Pericardium fibroblast (primary cell): Measurements from ENCODE around the gene ZNF773. TPM values are rescaled to one million over a fixed set of nuclear protein-coding genes. Genes with fewer than 3 reads are reported as not detected.

Experiments used
- total RNA-seq: library from RNA; depleted of rRNA; stranded (reverse); fragments of >200 nt; gene quantifications from 2 replicates; pipeline ENCODE4 v1.2.3, GENCODE V29; 2015

The ZNF773 gene
- total RNA-seq = 7.7 and 10.4 TPM in 2 replicates

GRCh38 chr19:57499680-57500395 is at the start of gene ZNF773:
TSS of gene ZNF773 (plus strand) at chr19:57499938. CDS start at chr19:57500081, 143 bp downstream.

GRCh38 chr19:57477191-57478008 is 22.3 kb upstream of the ZNF773 start, which contains the start of gene ZNF772:
TSS of gene ZNF772 (minus strand) at chr19:57477566. CDS start at chr19:57477309, 257 bp downstream.

GRCh38 chr19:57487477-57488298 is 12.1 kb upstream of the ZNF773 start, which contains the start of gene ZNF419:
TSS of gene ZNF419 (plus strand) at chr19:57487750. CDS start at chr19:57487951, 201 bp downstream.

GRCh38 chr19:57527136-57527881 is 27.6 kb downstream of the ZNF773 start, which contains the start of gene ZNF549:
TSS of gene ZNF549 (plus strand) at chr19:57527356. CDS start at chr19:57527574, 218 bp downstream.

Other genes starting within 250 kb of the ZNF773 start
- gene ZNF460, start 219.5 kb upstream of the ZNF773 start, total RNA-seq = 26.8 and 33.3 TPM in 2 replicates
- gene ZNF543, start 179.5 kb upstream of the ZNF773 start, total RNA-seq = 3.7 and 4.6 TPM in 2 replicates
- gene ZNF304, start 148.7 kb upstream of the ZNF773 start, total RNA-seq = 5.4 and 6.5 TPM in 2 replicates
- 25.3 and 28.2 TPM in 2 replicates for gene TRAPPC2B, start 136.4 kb upstream of the ZNF773 start, total RNA-seq
- 2.1 and 3.8 TPM in 2 replicates for gene ZNF547, start 136.4 kb upstream of the ZNF773 start, total RNA-seq
- 14.4 and 28.1 TPM in 2 replicates for gene ZNF548, start 110.1 kb upstream of the ZNF773 start, total RNA-seq
- 1.9 and 4.3 TPM in 2 replicates for gene ZNF17, start 88.8 kb upstream of the ZNF773 start, total RNA-seq
- gene ZNF749, start 64.6 kb upstream of the ZNF773 start, total RNA-seq = 6.3 and 6.5 TPM in 2 replicates
- 0.17 and 0.23 TPM in 2 replicates for gene VN1R1, start 42.8 kb upstream of the ZNF773 start, total RNA-seq
- gene ZNF772, start 22.4 kb upstream of the ZNF773 start, total RNA-seq = 9.7 and 11.4 TPM in 2 replicates
- 7.6 and 9.6 TPM in 2 replicates for gene ZNF419, start 12.2 kb upstream of the ZNF773 start, total RNA-seq
- gene ZNF549, start 27.4 kb downstream of the ZNF773 start, total RNA-seq = 3.8 and 3.9 TPM in 2 replicates
- gene ZNF550, start 59.9 kb downstream of the ZNF773 start, total RNA-seq = 2.6 and 2.8 TPM in 2 replicates
- 5.5 and 6.6 TPM in 2 replicates for gene ZNF416, start 79.0 kb downstream of the ZNF773 start, total RNA-seq
- 7.2 and 8.1 TPM in 2 replicates for gene ZIK1, start 84.2 kb downstream of the ZNF773 start, total RNA-seq
- 4.0 and 4.2 TPM in 2 replicates for gene ZNF530, start 99.9 kb downstream of the ZNF773 start, total RNA-seq
- 18.7 and 20.1 TPM in 2 replicates for gene ZNF134, start 114.3 kb downstream of the ZNF773 start, total RNA-seq
- gene ZNF211, start 133.2 kb downstream of the ZNF773 start, total RNA-seq = 6.0 and 7.7 TPM in 2 replicates
- gene ZSCAN4, start 169.0 kb downstream of the ZNF773 start, total RNA-seq = not detected in 2 replicates
- 5.8 and 14.0 TPM in 2 replicates for gene ZNF551, start 182.0 kb downstream of the ZNF773 start, total RNA-seq
- gene ZNF154, start 209.3 kb downstream of the ZNF773 start, total RNA-seq = 2.3 and 4.3 TPM in 2 replicates
- gene ZNF671, start 227.7 kb downstream of the ZNF773 start, total RNA-seq = 6.2 and 7.0 TPM in 2 replicates
- 4.7 and 9.1 TPM in 2 replicates for gene ZNF776, start 246.9 kb downstream of the ZNF773 start, total RNA-seq